Fibroblast of the aortic adventitia (primary cell): ENCODE measurements around the gene CD33. TPM values are rescaled to one million over a fixed set of nuclear protein-coding genes. Genes with fewer than 3 reads are reported as not detected.
"Not testable (repeated sequence)": the region's sequence is repeated elsewhere in the genome, so short reads cannot be mapped to it uniquely, and the experiment has no call there.

Experiments
- DNase-seq: peaks from one replicate; pipeline ENCODE4 v3.0.0-alpha.2; 2010; ENCODE audit warnings: low read depth
- H3K4me3 ChIP-seq: 2 replicates; pipeline ENCODE4 v1.5.1; 2011; ENCODE audit warnings: low read depth, mild to moderate bottlenecking, control low read depth, low read length, moderate library complexity
- total RNA-seq: library from RNA; depleted of rRNA; stranded (reverse); fragments of >200 nt; gene quantifications from 2 replicates; pipeline ENCODE4 v1.2.3, GENCODE V29; 2012; ENCODE audit warnings: low replicate concordance
- TF ChIP-seq, protein P1 (sequence below): IDR thresholded peaks from 2 replicates; pipeline ENCODE4 v1.5.1; 2011; ENCODE audit warnings: mild to moderate bottlenecking, low read length, control low read depth, inconsistent platforms; ENCODE audit not compliant: insufficient read depth

CD33 gene
- not detected in 2 replicates for total RNA-seq

- H3K4me3 ChIP-seq, DNase-seq: not testable (repeated sequence)
These were observed at the start of gene CD33 for GRCh38 chr19:51224898-51225393. Gene CD33, plus strand, starts transcription at chr19:51225080. Its CDS starts 39 bp downstream, at chr19:51225119.

DNA sequence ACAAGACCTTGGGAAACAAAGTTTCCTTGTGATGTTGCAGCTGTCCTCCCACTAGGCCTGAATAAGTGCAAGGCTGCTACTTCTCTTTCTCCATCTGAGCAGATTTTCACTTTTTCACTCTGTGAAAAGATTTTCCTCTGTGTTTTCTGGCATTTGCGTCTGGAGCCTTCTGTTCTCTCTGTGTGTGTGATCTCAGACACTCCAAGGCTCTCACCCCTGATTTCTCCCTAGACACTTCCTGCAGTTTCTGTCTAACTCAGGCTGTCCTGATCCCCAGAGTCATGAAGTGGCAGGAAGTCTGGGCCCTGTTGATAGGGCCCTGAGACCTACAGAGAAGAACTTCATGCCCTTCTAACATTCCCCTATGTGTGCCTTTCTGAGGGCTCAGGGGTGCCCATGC lies 45.6 kb upstream of the CD33 start:
- no peak for DNase-seq
- TF ChIP-seq, protein P1, sequence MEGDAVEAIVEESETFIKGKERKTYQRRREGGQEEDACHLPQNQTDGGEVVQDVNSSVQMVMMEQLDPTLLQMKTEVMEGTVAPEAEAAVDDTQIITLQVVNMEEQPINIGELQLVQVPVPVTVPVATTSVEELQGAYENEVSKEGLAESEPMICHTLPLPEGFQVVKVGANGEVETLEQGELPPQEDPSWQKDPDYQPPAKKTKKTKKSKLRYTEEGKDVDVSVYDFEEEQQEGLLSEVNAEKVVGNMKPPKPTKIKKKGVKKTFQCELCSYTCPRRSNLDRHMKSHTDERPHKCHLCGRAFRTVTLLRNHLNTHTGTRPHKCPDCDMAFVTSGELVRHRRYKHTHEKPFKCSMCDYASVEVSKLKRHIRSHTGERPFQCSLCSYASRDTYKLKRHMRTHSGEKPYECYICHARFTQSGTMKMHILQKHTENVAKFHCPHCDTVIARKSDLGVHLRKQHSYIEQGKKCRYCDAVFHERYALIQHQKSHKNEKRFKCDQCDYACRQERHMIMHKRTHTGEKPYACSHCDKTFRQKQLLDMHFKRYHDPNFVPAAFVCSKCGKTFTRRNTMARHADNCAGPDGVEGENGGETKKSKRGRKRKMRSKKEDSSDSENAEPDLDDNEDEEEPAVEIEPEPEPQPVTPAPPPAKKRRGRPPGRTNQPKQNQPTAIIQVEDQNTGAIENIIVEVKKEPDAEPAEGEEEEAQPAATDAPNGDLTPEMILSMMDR, result no peak
- H3K4me3 ChIP-seq, result no peak overlapping the region

DNA sequence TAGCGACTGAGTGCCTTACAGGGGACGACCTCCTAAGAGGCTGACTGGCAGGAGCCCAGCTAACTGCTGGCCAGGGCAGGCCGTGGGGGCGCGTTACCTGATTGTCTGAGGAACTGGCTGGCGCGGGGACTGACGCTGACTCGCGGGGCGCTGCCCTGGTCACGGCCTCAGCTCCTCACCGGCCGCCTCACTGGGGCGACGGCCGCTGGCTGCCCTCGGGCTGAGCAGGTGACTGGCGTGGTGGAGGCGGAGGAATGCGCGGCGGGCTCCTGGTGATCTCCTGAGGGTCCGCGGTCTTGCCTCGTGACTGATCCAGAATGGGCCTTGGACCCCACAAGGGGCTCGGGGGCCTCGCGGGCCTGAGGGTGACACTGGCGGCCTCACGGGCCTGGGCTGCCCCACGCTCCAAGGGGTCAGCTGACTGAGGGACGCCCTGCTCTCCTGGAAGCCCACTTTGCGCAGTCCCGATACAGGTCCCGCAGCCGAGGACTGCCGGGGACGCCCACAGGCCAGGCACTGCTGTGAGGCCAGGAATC lies 43.4 kb upstream of the CD33 start:
- H3K4me3 ChIP-seq, result no peak overlapping the region
- TF ChIP-seq, protein P1, result no peak
- DNase-seq, result no peak

DNA sequence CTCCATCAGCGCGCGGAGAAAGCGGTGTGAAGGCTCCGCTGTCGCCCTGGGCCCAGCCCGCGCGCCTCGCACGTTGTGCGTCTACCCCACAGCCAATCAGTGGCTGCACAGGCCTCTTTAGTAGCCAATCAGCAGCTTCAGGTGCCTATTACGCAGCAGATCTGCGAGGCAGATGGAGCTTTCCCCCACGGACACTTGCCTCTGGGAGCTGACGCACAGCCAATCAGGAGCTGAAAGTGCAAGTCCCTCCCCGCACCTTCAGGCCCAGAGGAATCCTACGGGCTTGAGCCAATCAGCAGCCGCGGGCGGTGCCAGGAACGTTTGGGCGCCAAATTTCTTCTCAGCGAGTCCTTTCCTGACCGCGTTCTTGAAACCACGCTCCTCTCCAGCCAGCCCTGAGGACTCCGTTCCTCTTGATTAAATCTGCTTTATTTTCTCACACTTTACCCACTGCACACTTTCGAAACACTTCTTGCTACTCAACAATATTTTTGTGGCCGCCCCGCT lies 42.9 kb upstream of the CD33 start:
- DNase-seq, result no peak
- TF ChIP-seq, protein P1, result no peak
- no peak overlapping the region for H3K4me3 ChIP-seq

GRCh38 chr19:51183629-51184028 lies 41.3 kb upstream of the CD33 start:
- TF ChIP-seq, protein P1, result no peak
- no peak overlapping the region for H3K4me3 ChIP-seq
- DNase-seq, result no peak

DNA sequence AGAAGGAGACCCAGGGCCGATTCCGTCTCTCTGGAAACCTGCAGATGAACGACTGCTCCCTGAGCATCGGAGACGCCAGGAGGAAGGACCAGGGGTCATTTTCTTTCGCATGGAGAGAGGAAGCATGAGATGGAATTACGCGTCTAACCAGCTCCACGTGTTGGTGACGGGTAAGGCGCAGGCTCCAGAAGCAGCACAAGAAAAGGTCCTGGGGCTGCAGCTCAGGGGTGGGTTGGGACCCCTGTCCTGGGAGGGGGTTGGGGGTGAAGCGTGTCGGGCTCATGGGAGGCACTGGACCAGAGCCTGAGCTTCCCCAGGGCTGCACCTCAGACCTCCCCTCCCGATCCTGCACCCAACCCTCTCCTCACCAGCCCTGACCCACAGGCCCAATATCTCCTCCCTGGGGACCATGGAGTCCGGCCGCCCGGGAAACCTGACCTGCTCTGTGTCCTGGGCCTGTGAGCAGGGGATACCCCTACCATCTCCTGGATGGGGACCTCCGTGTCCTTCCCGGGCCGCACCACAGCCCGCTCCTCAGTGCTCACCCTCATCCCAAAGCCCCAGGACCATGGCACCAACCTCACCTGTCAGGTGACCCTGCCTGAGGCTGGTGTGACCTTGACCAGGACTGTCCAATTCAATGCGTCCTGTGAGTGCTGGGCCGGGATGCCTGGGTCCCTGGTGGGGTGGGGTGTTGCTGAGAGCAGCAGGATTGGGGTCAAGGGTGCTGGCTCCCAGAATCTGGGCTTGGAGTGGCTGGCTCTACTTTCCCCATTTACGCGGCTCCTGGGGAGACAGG lies 39.6 kb upstream of the CD33 start:
- H3K4me3 ChIP-seq, result no peak overlapping the region
- TF ChIP-seq, protein P1, result no peak
- DNase-seq, result no peak

- no peak overlapping the region for H3K4me3 ChIP-seq
- TF ChIP-seq, protein P1, result no peak
- DNase-seq, result no peak
These were observed 39.0 kb upstream of the CD33 start for GRCh38 chr19:51185868-51186215.
